ENCODE measurements around the gene RIMS3. TPM values are rescaled to one million over a fixed set of nuclear protein-coding genes. Genes with fewer than 3 reads are reported as not detected.
A peak's percentile ranks its signal among the peaks of the same experiment; 100 is the strongest.

Gene RIMS3
- total RNA-seq, 1 donor from 2014 or later, result 17.2 TPM

GRCh38 chr1:40711465-40712404, 46.3 kb upstream of the RIMS3 start:
- Histone ChIP-seq H4K20me1 (ENCODE audit: low read depth) (peaks cover 27% of the 10 kb centered on the region), H3K36me3 (no peaks in the 10 kb centered on the region), H3K79me2 (ENCODE audit: low read depth) (peaks cover 94% of the 10 kb centered on the region), H3K4me3 (peak overlapping the region; percentile 75), H3K27ac (no peak overlapping the region), H2AFZ (replicated peaks) (no peak overlapping the region), H3K4me1 (peaks cover 17% of the 10 kb centered on the region), H3F3A (ENCODE audit: low read depth) (no peaks in the 10 kb centered on the region), H3K4me2 (peak overlapping the region; percentile 97), H3K9me3 (ENCODE audit: low read depth) (no peaks in the 10 kb centered on the region), H3K27me3 (no peaks in the 10 kb centered on the region), H3K9ac (peak overlapping the region; percentile 81)
- Mint-ChIP-seq H3K36me3 (peaks cover 14% of the 10 kb centered on the region), H3K9me3 (no peaks in the 10 kb centered on the region), H3K4me3 (peak overlapping the region; percentile 99), H3K27ac (no peak overlapping the region), H3K27me3 (ENCODE audit: insufficient read depth, low read depth) (no peaks in the 10 kb centered on the region), H3K4me1 (peaks cover 32% of the 10 kb centered on the region)
- no peak for DNase-seq (ENCODE audit: low spot score)
- no peak for TF ChIP-seq EZH2phosphoT487 (IDR thresholded peaks at IDR 0.05)
- TF ChIP-seq CTCF (IDR thresholded peaks at IDR 0.05), result no peak
- TF ChIP-seq EZH2 (IDR thresholded peaks at IDR 0.05), result no peak

- H2AFZ ChIP-seq (replicated peaks), result no peak overlapping the region
- peaks cover 17% of the 10 kb centered on the region for H4K20me1 ChIP-seq (ENCODE audit: low read depth)
- peak overlapping the region; percentile 75 for H3K4me3 ChIP-seq
- H3K27ac ChIP-seq, result no peak overlapping the region
- Mint-ChIP-seq H3K27me3 (ENCODE audit: insufficient read depth, low read depth) (no peaks in the 10 kb centered on the region), H3K36me3 (peaks cover 9% of the 10 kb centered on the region), H3K4me1 (peaks cover 32% of the 10 kb centered on the region), H3K4me3 (peak overlapping the region; percentile 99), H3K27ac (peak overlapping the region; percentile 100), H3K9me3 (no peaks in the 10 kb centered on the region)
- no peaks in the 10 kb centered on the region for H3K36me3 ChIP-seq
- peak overlapping the region; percentile 81 for H3K9ac ChIP-seq
- peak; percentile 31 for DNase-seq (ENCODE audit: low spot score)
- H3K4me2 ChIP-seq, result peak overlapping the region; percentile 97
- no peaks in the 10 kb centered on the region for H3K9me3 ChIP-seq (ENCODE audit: low read depth)
- H3F3A ChIP-seq (ENCODE audit: low read depth), result no peaks in the 10 kb centered on the region
- H3K4me1 ChIP-seq, result peaks cover 17% of the 10 kb centered on the region
- TF ChIP-seq EZH2phosphoT487 (IDR thresholded peaks at IDR 0.05) (no peak), CTCF (IDR thresholded peaks at IDR 0.05) (no peak), EZH2 (IDR thresholded peaks at IDR 0.05) (no peak)
- H3K27me3 ChIP-seq, result no peaks in the 10 kb centered on the region
- H3K79me2 ChIP-seq (ENCODE audit: low read depth), result peaks cover 94% of the 10 kb centered on the region
Observed at GRCh38 chr1:40710581-40711315, 45.3 kb upstream of the RIMS3 start.

GRCh38 chr1:40709802-40710278, 44.4 kb upstream of the RIMS3 start:
- DNase-seq (ENCODE audit: low spot score), result no peak
- Mint-ChIP-seq H3K36me3 (peaks cover 6% of the 10 kb centered on the region), H3K27me3 (ENCODE audit: insufficient read depth, low read depth) (no peaks in the 10 kb centered on the region), H3K4me3 (peak overlapping the region; percentile 99), H3K9me3 (no peaks in the 10 kb centered on the region), H3K4me1 (peaks cover 32% of the 10 kb centered on the region), H3K27ac (peak overlapping the region; percentile 100)
- H2AFZ ChIP-seq (replicated peaks), result peak overlapping the region; percentile 98
- no peaks in the 10 kb centered on the region for H3K36me3 ChIP-seq
- peak overlapping the region; percentile 68 for H3K27ac ChIP-seq
- no peaks in the 10 kb centered on the region for H3K27me3 ChIP-seq
- peak overlapping the region; percentile 97 for H3K4me2 ChIP-seq
- peaks cover 9% of the 10 kb centered on the region for H4K20me1 ChIP-seq (ENCODE audit: low read depth)
- H3K4me3 ChIP-seq, result peak overlapping the region; percentile 75
- H3K4me1 ChIP-seq, result peaks cover 17% of the 10 kb centered on the region
- peaks cover 94% of the 10 kb centered on the region for H3K79me2 ChIP-seq (ENCODE audit: low read depth)
- no peaks in the 10 kb centered on the region for H3K9me3 ChIP-seq (ENCODE audit: low read depth)
- H3F3A ChIP-seq (ENCODE audit: low read depth), result no peaks in the 10 kb centered on the region
- H3K9ac ChIP-seq, result peak overlapping the region; percentile 81
- TF ChIP-seq EZH2phosphoT487 (IDR thresholded peaks at IDR 0.05) (no peak), EZH2 (IDR thresholded peaks at IDR 0.05) (no peak), CTCF (IDR thresholded peaks at IDR 0.05) (no peak)
